Measurements from ENCODE around the gene THSD4.

GRCh38 chr15:71124937-71125790, 9.9 kb downstream of the THSD4 start:
- TF ChIP-seq POLR2A (conservative IDR thresholded peaks at IDR 0.05) = no peak
- TF ChIP-seq HDAC8 (tag; IDR thresholded peaks at IDR 0.05) = no peak
